CD4-positive, CD25-positive, alpha-beta regulatory T cell (primary cell): ENCODE data around the gene SIRT2. TPM values are rescaled to one million over a fixed set of nuclear protein-coding genes. Genes with fewer than 3 reads are reported as not detected.
"Not testable (repeated sequence)": the region's sequence is repeated elsewhere in the genome, so short reads cannot be mapped to it uniquely, and the experiment has no call there.

ENCODE experiments used
- ATAC-seq, 2 donors: fragments of 150-1000 bp; cut with Tn5 transposase; one replicate each; pipeline ENCODE4 v1.10.0; 2021; ENCODE audit warnings: low read depth in 2 of 2, moderate number of reproducible peaks in 2 of 2, moderate library complexity in 1 of 2
- DNase-seq, 3 donors: peaks; one replicate each; pipeline versions ENCODE4 v3.0.0 to v3.0.0-alpha.2; 2012 to 2022; ENCODE audit warnings: mixed read lengths in 1 of 3
- H3K27ac ChIP-seq: one replicate; pipeline ENCODE4 v1.7.0; 2013; ENCODE audit warnings: mild to moderate bottlenecking, low read length; ENCODE audit not compliant: insufficient read depth, poor library complexity, severe bottlenecking
- H3K27me3 ChIP-seq: one replicate; pipeline ENCODE4 v1.7.0; 2013; ENCODE audit warnings: low read length; ENCODE audit not compliant: control insufficient read depth, insufficient read depth
- H3K36me3 ChIP-seq: one replicate; pipeline ENCODE4 v1.7.0; 2013; ENCODE audit warnings: mild to moderate bottlenecking, low read length, moderate library complexity; ENCODE audit not compliant: control insufficient read depth, insufficient read depth
- H3K4me1 ChIP-seq: 2 replicates; pipeline ENCODE4 v1.7.0; 2013; ENCODE audit warnings: mild to moderate bottlenecking, low read length; ENCODE audit not compliant: insufficient read depth, control insufficient read depth, poor library complexity, severe bottlenecking
- H3K4me3 ChIP-seq: one replicate; pipeline ENCODE4 v1.7.0; 2013; ENCODE audit warnings: low read depth, mild to moderate bottlenecking, low read length, moderate library complexity
- H3K9me3 ChIP-seq, 2 experiments: 1 replicate in 1 of 2; 2 replicates in 1 of 2; pipeline ENCODE4 v1.7.0; 2013; ENCODE audit warnings: low read length in 2 of 2, mild to moderate bottlenecking in 1 of 2, moderate library complexity in 1 of 2; ENCODE audit not compliant: control insufficient read depth in 2 of 2
- H3K27ac Mint-ChIP-seq, 3 donors: one replicate each; pipeline ENCODE4 v1.8.0; 2020 to 2022; ENCODE audit warnings: mild to moderate bottlenecking in 3 of 3, mixed read lengths in 3 of 3, moderate library complexity in 2 of 3
- H3K27me3 Mint-ChIP-seq: one replicate; pipeline ENCODE4 v1.8.0; 2022; ENCODE audit warnings: mild to moderate bottlenecking, mixed read lengths
- H3K36me3 Mint-ChIP-seq: one replicate; pipeline ENCODE4 v1.8.0; 2020; ENCODE audit warnings: mixed read lengths
- H3K4me1 Mint-ChIP-seq, 4 donors: one replicate each; pipeline ENCODE4 v1.8.0; 2020 to 2022; ENCODE audit warnings: mixed read lengths in 4 of 4, mild to moderate bottlenecking in 1 of 4
- H3K4me3 Mint-ChIP-seq, 4 donors: one replicate each; pipeline ENCODE4 v1.8.0; 2020 to 2022; ENCODE audit warnings: mild to moderate bottlenecking in 4 of 4, mixed read lengths in 4 of 4, moderate library complexity in 3 of 4
- H3K9me3 Mint-ChIP-seq, 7 donors: one replicate each; pipeline ENCODE4 v1.8.0; 2020 to 2022; ENCODE audit warnings: mixed read lengths in 7 of 7, mild to moderate bottlenecking in 3 of 7, moderate library complexity in 2 of 7
- polyA plus RNA-seq, 4 donors: library from polyadenylated mRNA; unstranded; fragments of 300-500 nt; fragmentation: Illumina TruSeq; gene quantifications; one replicate each; pipeline ENCODE4 v1.2.3, GENCODE V29; 2021
- total RNA-seq: library from RNA; stranded (reverse); gene quantifications from one replicate; pipeline ENCODE4 v1.2.3, GENCODE V29; 2022

The SIRT2 gene
- total and polyA plus RNA-seq, 5 donors from 2014 or later = 33.8 to 78.4 (median 49.0) TPM

DNA sequence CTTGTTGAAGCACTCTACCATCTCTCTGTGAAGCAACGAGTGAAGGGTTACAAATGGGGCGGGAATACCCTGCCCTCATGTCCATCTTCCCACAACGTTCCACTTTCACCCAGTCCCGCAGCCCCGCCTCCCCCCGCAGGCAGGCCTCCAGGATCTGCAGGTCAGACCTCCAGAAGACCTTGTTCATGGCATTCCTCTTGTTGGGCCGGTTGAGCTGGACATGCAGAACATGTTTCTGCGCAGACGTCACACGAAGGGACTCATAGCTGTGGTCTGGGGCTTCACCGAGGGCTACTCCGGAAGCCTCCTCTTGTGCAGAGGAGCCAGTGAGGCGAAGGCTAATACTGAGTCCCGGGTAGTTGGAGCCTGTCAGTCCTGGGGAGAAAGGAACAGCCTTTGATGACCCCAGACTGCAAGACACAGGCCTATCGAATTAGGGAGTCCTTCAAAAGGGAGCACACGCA, 68.2 kb downstream of the SIRT2 start:
- Histone ChIP-seq H3K27ac (peak overlapping the region; percentile 77), H3K4me3 (peak overlapping the region; percentile 94), H3K27me3 (no peaks in the 10 kb centered on the region), H3K4me1 (peaks cover 26% of the 10 kb centered on the region), H3K36me3 (peaks cover 27% of the 10 kb centered on the region), H3K9me3 (no peaks in the 10 kb centered on the region)
- H3K27me3 Mint-ChIP-seq = no peaks in the 10 kb centered on the region
- peak; percentile 4 to 8 for ATAC-seq
- no peaks in the 10 kb centered on the region for H3K9me3 Mint-ChIP-seq
- H3K4me1 Mint-ChIP-seq = peaks cover 7 to 58% (median 32%) of the 10 kb centered on the region in 4 donors
- H3K27ac Mint-ChIP-seq = peak overlapping the region; percentile 77 to 94 (median 91)
- no peak for DNase-seq
- H3K4me3 Mint-ChIP-seq = peak overlapping the region; percentile 93 to 100 (median 95)
- peaks cover 15% of the 10 kb centered on the region for H3K36me3 Mint-ChIP-seq

DNA sequence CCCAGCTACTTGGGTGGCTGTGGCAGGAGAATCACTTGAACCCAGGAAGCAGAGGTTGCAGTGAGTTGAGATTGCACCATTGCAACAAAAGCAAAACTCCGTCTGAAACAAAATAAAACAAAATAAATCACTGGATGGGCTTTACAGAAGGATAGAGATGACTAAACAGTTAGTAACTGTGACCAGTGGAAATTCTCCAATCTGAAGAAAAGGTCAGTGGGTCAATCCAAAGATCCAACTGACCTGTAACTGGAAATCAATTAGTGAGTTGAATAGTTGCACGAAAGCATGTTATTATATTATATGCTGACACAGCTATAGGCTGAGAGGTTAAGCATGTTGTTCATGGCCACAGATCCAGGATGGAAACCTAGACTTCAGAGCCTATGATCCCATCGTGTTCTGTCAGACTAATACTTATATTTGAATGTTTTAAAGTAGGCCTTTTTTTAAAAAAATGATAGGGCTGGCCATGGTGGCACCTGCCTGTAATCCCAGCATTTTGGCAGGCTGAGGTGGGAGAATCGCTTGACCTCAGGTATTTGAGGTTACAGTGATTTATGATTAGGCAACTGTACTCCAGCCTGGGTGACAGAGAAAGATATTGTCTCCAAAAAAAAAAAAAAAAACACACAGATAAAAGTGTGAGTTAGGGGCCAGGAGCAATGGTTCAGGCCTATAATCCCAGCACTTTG, 69.2 kb downstream of the SIRT2 start:
- no peak for DNase-seq
- peaks cover 10 to 65% (median 37%) of the 10 kb centered on the region in 4 donors for H3K4me1 Mint-ChIP-seq

GRCh38 chr19:38829203-38829602, 70.2 kb downstream of the SIRT2 start:
- not testable (repeated sequence) for H3K27me3 ChIP-seq, H3K27me3 Mint-ChIP-seq, H3K9me3 Mint-ChIP-seq, H3K9me3 ChIP-seq, DNase-seq, H3K27ac Mint-ChIP-seq, H3K27ac ChIP-seq, ATAC-seq, H3K4me3 ChIP-seq
- H3K4me1 Mint-ChIP-seq = peaks cover 11 to 73% (median 42%) of the 10 kb centered on the region in 4 donors
- Histone ChIP-seq H3K4me1 (peaks cover 27% of the 10 kb centered on the region), H3K36me3 (peaks cover 20% of the 10 kb centered on the region)
- peaks cover 12% of the 10 kb centered on the region for H3K36me3 Mint-ChIP-seq
- peak overlapping the region in 3 of 4 donors; percentile 22 to 93 (median 38) for H3K4me3 Mint-ChIP-seq

More for the DNA sequence above, 69.2 kb downstream of the SIRT2 start:
- peaks cover 20% of the 10 kb centered on the region for H3K36me3 ChIP-seq
- Mint-ChIP-seq H3K27ac (peak overlapping the region; percentile 43 to 94 (median 91)), H3K36me3 (peaks cover 12% of the 10 kb centered on the region), H3K9me3 (no peaks in the 10 kb centered on the region), H3K4me3 (peak overlapping the region; percentile 93 to 100 (median 95)), H3K27me3 (no peaks in the 10 kb centered on the region)
- H3K27me3 ChIP-seq = no peaks in the 10 kb centered on the region
- no peaks in the 10 kb centered on the region for H3K9me3 ChIP-seq
- peaks cover 27% of the 10 kb centered on the region for H3K4me1 ChIP-seq
- H3K27ac ChIP-seq = no peak overlapping the region
- ATAC-seq = no peak
- peak overlapping the region; percentile 94 for H3K4me3 ChIP-seq

Other genes with a start within 250 kb of the SIRT2 start
- gene CAPN12, start 155.1 kb downstream of the SIRT2 start, total RNA-seq = 6.1 TPM
- 1 to 10 TPM; 1.0 to 2.6 (median 1.9) TPM for gene CAPN12, start 155.1 kb downstream of the SIRT2 start, polyA plus RNA-seq
- not detected for gene LGALS7, start 126.1 kb downstream of the SIRT2 start, total RNA-seq
- not detected for gene LGALS7, start 126.1 kb downstream of the SIRT2 start, polyA plus RNA-seq
- not detected for gene LGALS7B, start 110.4 kb downstream of the SIRT2 start, total RNA-seq
- gene LGALS7B, start 110.4 kb downstream of the SIRT2 start, polyA plus RNA-seq = not detected
- gene LGALS4, start 86.7 kb downstream of the SIRT2 start, total RNA-seq = 2.1 TPM
- under 1 TPM in 1 of 4 donors, not detected in 3; 0.10 TPM for gene LGALS4, start 86.7 kb downstream of the SIRT2 start, polyA plus RNA-seq
- 95.2 TPM for gene ECH1, start 67.8 kb downstream of the SIRT2 start, total RNA-seq
- 100 to 1,000 TPM; 248 to 308 (median 277) TPM for gene ECH1, start 67.8 kb downstream of the SIRT2 start, polyA plus RNA-seq
- 503 TPM for gene HNRNPL, start 49.6 kb downstream of the SIRT2 start, total RNA-seq
- 10 to 100 TPM; 66.3 to 93.6 (median 85.5) TPM for gene HNRNPL, start 49.6 kb downstream of the SIRT2 start, polyA plus RNA-seq
- 48.9 TPM for gene RINL, start 21.3 kb downstream of the SIRT2 start, total RNA-seq
- 10 to 100 TPM; 30.1 to 39.7 (median 36.5) TPM for gene RINL, start 21.3 kb downstream of the SIRT2 start, polyA plus RNA-seq
- 57.7 TPM for gene NFKBIB, start 351 bp upstream of the SIRT2 start, total RNA-seq
- 10 to 100 TPM in 3 of 4 donors, 1 to 10 TPM in 1; 9.0 to 18.9 (median 11.9) TPM for gene NFKBIB, start 351 bp upstream of the SIRT2 start, polyA plus RNA-seq
- 0.91 TPM for gene CCER2, start 12.6 kb upstream of the SIRT2 start, total RNA-seq
- gene CCER2, start 12.6 kb upstream of the SIRT2 start, polyA plus RNA-seq = not detected
- gene SARS2, start 31.1 kb upstream of the SIRT2 start, total RNA-seq = 16.1 TPM
- gene SARS2, start 31.1 kb upstream of the SIRT2 start, polyA plus RNA-seq = 10 to 100 TPM; 13.1 to 15.6 (median 15.0) TPM
- 19.8 TPM for gene MRPS12, start 31.3 kb upstream of the SIRT2 start, total RNA-seq
- gene MRPS12, start 31.3 kb upstream of the SIRT2 start, polyA plus RNA-seq = 100 to 1,000 TPM in 3 of 4 donors, 10 to 100 TPM in 1; 97.2 to 114 (median 108) TPM
- gene FBXO17, start 76.1 kb upstream of the SIRT2 start, total RNA-seq = not detected
- under 1 TPM in 2 of 4 donors, not detected in 2; 0.14 to 0.30 TPM for gene FBXO17, start 76.1 kb upstream of the SIRT2 start, polyA plus RNA-seq
- 0.35 TPM for gene FBXO27, start 132.9 kb upstream of the SIRT2 start, total RNA-seq
- under 1 TPM in 3 of 4 donors, not detected in 1; 0.16 to 0.34 (median 0.22) TPM for gene FBXO27, start 132.9 kb upstream of the SIRT2 start, polyA plus RNA-seq
- not detected for gene ACP7, start 184.8 kb upstream of the SIRT2 start, total RNA-seq
- not detected for gene ACP7, start 184.8 kb upstream of the SIRT2 start, polyA plus RNA-seq
- gene PAK4, start 226.2 kb upstream of the SIRT2 start, total RNA-seq = 10.9 TPM
- 1 to 10 TPM in 3 of 4 donors, under 1 TPM in 1; 0.87 to 2.0 (median 1.5) TPM for gene PAK4, start 226.2 kb upstream of the SIRT2 start, polyA plus RNA-seq